H1 (cell line): ENCODE results near the gene TLE1. TPM values are rescaled to one million over a fixed set of nuclear protein-coding genes. Genes with fewer than 3 reads are reported as not detected.

Experiments
- BCL11A ChIP-seq, 2 experiments: IDR thresholded peaks; one replicate each; pipeline ENCODE4 v1.6.1; 2011; ENCODE audit warnings: low read depth in 2 of 2, low read length in 2 of 2, mild to moderate bottlenecking in 2 of 2
- JUN ChIP-seq: IDR thresholded peaks from 2 replicates; pipeline ENCODE4 v1.6.1; 2011; ENCODE audit warnings: low read depth, mild to moderate bottlenecking, improper control_type of control experiment, low read length
- PHF8 ChIP-seq: fragments of 200-600 bp; sonication (generic); conservative IDR thresholded peaks from 2 replicates; pipeline ENCODE4 v1.7.1; 2012; ENCODE audit warnings: low read depth, mild to moderate bottlenecking, inconsistent platforms, low read length, moderate library complexity
- polyA plus RNA-seq, 7 experiments: library from polyadenylated mRNA; depleted of rRNA in 3 of 7; stranded (reverse) in 5 of 7; unstranded in 2 of 7; fragments of >200 nt in 5 of 7; fragments of 200-250 nt in 2 of 7; gene quantifications; 1 replicate in 5 of 7; 2 replicates in 1 of 7; 4 replicates in 1 of 7; pipeline versions ENCODE4 v1.2.1 to v1.2.3, GENCODE V29; 2011 to 2013; ENCODE audit warnings: missing spikeins in 2 of 7, mixed read lengths in 2 of 7
- total RNA-seq: library from RNA; stranded (reverse); fragmentation: NEBNext Ultra II Directional; extraction: Animal tissue kit (Norgen Biotek cat#: 25700); gene quantifications from 2 replicates; pipeline ENCODE4 v1.2.1, GENCODE V29; 2021
- TF ChIP-seq, protein P1 (sequence below), 3 experiments: IDR thresholded peaks; 1 replicate in 2 of 3; 2 replicates in 1 of 3; pipeline versions ENCODE4 v1.5.1 to v1.6.1; 2011; ENCODE audit warnings: low read length in 3 of 3, mild to moderate bottlenecking in 3 of 3, inconsistent platforms in 2 of 3, low read depth in 1 of 3, moderate library complexity in 1 of 3; ENCODE audit not compliant: insufficient read depth in 1 of 3; ENCODE audit errors: control extremely low read depth in 1 of 3

The TLE1 gene
- total and polyA plus RNA-seq, 2 of the 8 experiments (the other 6 are each of a cell fraction or from before 2014, with no cell fraction given): 81.8 to 91.6 TPM

DNA sequence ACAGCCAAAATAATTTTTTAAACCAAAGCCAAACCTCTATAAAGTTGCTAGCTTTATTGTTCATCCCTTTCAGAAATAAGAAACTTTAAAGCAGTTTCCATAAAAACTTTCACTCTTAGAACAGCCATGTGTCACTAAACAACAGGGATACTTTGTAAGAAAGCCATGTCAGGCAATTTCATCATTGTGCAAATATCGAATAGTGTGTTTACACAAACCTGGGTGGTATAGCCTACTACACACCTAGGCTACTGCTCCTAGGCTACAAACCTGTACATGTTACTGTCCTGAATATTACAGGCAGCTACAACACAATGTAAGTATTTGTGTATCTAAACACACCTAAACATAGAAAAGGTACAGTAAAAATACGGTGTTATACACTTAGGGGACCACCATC, 59.9 kb downstream of the TLE1 start (continued):
- TF ChIP-seq BCL11A (IDR thresholded peaks at IDR 0.05; ENCODE audit: low read depth in 2 of 2, low read length in 2 of 2): no peak
- TF ChIP-seq JUN: no peak
- TF ChIP-seq, protein P1, sequence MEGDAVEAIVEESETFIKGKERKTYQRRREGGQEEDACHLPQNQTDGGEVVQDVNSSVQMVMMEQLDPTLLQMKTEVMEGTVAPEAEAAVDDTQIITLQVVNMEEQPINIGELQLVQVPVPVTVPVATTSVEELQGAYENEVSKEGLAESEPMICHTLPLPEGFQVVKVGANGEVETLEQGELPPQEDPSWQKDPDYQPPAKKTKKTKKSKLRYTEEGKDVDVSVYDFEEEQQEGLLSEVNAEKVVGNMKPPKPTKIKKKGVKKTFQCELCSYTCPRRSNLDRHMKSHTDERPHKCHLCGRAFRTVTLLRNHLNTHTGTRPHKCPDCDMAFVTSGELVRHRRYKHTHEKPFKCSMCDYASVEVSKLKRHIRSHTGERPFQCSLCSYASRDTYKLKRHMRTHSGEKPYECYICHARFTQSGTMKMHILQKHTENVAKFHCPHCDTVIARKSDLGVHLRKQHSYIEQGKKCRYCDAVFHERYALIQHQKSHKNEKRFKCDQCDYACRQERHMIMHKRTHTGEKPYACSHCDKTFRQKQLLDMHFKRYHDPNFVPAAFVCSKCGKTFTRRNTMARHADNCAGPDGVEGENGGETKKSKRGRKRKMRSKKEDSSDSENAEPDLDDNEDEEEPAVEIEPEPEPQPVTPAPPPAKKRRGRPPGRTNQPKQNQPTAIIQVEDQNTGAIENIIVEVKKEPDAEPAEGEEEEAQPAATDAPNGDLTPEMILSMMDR (IDR thresholded peaks at IDR 0.05; ENCODE audit: control extremely low read depth in 1 of 3, insufficient read depth in 1 of 3, low read depth in 1 of 3, low read length in 3 of 3): no peak
- no peak for TF ChIP-seq PHF8
